Activated T-cell treated with anti-CD3 and anti-CD28 coated beads, Interleukin-2, amount 50 U/mL, for 1 hour (primary cell): ENCODE data around the gene ZNF714.
A peak's percentile ranks its signal among the peaks of the same experiment; 100 is the strongest.

ENCODE experiments used
- DNase-seq: peaks from one replicate; pipeline ENCODE4 v3.0.0-alpha.2; 2020

The ZNF714 gene

DNA sequence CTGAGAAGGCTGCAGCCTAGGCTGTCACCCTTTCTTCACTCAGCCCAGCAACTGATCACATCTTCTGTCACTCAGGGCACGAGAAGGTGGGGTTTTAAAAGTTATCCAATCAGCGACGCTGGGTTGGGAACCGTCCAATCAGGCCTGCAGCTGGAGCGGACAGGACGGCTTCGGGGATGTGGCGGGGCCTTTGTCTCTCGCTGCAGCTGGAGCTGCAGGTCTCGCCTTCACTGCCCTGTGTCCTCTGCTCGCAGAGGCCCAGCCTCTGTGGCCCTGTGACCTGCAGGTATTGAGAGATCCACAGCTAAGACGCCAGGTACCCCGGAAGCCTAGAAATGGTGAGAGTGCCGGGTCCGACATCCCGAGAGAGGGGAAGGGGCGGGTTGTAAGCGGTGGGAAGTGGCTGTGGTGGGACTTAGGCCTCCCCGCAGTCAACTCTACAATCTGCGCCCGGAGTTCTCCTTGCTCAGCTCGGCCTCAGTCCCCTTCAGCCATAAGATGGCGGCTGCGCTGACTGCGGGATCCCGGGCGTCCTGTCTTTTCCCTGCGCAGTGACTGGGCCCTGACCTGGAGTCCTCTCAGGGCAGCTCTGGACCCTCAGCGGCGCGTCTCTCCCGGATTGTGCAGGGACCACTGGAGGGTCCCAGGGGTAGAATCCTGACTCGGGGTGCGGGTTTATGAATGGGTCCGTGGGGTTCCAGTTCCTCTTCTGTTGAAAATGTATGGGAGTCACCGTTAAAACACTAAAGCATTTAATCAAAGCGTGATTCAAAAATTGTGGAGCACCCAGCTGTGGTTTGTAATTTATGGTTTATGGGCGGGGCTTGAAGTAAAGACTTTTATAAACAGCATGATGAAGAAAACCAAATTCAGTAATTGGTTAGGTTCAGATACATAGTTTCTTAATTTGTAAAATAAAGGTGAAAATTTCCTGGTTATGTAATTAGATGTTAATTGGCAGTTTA, at the start of gene ZNF714:
Gene ZNF714 (plus strand): TSS at position 193 of the 965 bp plus-strand sequence. CDS start 16,066 bp downstream, outside the sequence.
- peak; percentile 72 for DNase-seq

DNA sequence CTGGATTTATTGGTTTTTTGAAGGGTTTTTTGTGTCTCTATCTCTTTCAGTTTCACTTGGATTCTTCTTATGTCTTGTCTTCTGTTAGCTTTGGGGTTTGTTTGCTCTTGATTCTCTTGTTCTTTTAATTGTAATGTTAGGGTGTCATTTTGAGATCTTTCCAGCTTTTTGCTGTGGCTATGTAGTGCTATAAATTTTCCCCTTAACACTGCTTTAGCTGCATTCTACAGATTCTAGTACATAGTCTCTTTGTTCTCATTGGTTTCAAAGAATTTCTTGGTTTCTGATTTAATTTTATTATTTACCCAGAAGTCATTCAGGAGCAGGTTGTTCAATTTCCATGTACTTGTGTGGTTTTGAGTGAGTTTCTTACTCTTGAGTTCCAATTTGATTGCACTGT, 37.0 kb upstream of the ZNF714 start:
- no peak for DNase-seq

DNA sequence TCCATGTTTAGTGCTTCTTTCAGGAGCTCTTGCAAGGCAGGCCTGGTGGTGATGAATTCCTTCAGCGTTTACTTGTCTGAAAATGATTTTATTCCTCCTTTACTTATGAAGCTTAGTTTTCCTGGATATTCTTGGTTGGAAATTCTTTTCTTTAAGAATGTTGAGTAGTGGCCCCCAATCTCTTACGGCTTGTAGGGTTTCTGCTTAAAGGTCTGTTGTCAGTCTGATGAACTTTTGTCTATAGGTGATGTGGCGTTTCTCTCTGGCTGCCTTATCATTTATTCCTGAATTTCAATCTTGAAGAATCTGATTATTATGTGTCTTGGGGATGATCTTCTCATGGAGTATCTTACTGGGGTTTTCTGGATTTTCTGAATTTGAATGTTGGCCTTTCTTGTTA, 35.5 kb upstream of the ZNF714 start:
- DNase-seq, result no peak

DNA sequence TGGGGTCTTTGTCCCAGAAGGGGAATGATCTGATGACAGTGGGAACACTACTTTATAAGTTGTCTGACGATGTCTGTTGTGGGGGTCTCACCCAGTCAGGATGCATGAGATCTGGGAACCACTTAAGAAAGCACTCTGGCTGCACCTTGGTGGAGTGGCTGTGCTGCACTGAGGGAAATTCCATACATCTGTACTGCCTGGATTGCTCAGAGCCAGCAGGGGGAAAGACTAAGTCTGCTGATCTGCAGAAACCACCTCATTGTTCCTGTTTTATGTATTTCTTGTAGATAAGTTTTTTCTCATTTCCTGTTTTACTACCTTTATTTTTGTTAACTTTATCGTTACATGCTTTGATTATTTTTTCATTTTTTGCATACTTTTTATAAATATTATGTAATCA, 34.3 kb upstream of the ZNF714 start:
- no peak for DNase-seq

DNA sequence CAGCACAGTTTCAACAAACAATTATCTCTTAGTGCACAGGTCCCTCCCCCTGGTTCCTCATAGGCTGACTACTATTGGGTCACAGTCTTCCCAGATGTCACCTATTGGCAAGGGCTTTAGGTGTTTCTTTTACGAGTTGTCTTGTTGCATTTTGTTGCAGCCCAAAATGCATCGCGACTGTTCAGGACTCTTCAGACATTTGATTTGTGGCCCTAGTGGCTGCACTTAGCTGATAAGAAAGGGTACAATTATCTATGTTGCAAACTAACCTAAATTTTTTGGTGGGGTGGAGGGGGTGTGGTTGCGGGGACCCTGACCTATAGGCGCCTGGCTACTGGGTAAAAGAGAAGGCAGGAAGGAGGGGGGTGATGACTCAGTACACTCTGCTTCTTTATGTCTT, 29.1 kb upstream of the ZNF714 start:
- no peak for DNase-seq

DNA sequence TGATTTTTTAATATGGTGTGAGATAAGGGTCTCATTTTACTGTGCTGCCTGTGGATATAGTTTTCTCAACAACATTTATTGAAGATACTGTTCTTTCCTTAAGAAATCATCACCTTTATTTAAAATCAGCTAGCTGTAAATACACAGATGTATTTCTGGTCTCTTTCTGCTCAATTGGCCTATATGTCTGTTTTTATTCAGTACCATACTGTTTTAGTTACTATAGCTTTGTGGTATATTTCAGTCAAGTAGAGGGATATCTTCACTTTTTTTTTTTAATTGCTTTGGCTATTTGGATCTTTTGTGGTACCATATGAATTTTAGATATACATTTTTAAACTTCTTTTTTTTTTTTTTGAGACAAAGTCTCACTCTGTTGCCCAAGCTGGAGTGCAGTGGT, 16.7 kb upstream of the ZNF714 start:
- no peak for DNase-seq

DNA sequence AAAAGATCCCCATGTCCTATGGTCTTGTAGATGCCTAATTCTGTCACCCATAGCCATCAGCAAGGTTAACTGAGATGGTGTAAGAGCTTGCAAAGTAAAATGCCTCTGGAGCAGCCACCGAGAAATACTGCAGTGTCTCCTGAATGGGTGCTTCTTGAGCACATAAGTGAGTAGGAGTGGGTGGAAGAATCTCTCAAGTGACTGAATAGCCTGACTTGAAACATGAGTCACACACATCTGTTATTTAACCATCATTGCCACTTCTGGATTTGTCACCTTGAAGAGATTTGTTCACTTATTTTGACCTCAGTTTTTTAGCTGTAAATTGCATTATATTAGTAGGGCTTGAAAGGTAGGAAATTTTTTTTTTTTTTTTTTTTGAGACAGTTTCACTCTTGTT, 2.3 kb downstream of the ZNF714 start:
- DNase-seq, result no peak

DNA sequence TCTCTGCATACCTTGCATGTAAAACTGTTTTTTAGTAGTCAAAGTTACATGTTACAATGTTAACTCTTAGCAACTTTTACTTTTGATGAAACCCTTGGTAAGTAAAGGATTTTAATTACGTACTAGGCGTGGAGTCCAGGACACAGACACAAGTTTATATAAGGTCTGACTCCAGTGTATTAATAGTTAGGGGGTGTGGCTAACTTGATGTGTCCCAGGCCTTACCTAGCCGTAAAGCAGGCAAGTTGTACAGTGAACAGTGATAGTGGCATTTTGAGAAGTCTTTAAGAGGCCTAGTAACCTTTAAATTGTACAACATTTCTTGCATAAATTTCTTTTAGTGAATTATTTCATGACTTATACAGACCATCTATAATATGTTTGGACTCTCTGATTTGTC, 5.9 kb downstream of the ZNF714 start:
- no peak for DNase-seq

DNA sequence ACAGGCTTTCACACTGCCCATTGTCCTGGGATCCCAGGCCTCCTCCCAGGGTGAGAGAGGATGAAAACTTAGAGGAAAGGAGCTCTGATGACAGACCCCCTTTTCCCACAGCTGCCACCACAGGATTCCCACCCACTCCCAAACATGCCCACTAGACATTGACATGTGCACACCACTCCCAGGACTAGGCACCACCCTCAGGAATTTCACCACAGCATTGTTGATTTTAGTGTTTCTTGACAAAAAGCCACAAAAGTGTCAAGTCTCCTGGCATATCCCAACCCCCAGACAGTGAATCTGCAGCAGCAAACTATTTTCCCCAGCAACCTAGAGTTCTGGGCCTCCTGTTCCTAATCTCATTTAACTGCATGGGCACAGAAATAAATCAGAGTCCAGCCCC, 10.1 kb downstream of the ZNF714 start:
- DNase-seq, result no peak

DNA sequence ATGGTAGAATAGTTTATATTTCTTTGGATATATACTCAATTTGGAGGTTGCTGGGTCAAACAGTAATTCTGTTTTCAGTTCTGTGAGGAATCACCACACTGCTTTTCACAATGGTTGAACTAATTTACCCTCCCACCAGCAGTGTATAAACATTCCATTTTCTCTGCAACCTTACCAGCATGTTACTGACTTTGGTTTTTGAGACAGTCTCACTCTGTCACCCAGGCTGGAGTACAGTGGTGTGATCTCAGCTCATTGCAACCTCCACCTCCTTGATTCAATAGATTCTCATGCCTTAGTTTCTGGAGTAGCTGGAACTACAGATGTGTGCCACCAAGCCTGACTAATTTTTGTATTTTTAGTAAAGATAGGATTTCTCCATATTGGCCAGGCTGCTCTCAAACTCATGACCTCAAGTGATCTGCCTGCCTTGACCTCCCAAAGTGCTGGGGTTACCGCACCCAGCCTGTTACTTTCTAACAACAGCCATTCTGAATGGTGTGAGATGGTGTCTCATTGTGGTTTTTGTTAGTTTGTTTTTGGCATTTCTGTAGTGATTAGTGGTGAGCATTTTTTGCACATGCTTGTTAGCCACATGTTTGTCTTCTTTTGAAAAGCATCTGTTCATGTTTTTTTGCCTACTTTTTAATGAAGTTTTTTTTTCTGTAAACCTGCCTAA, 12.5 kb downstream of the ZNF714 start:
- DNase-seq, result no peak

DNA sequence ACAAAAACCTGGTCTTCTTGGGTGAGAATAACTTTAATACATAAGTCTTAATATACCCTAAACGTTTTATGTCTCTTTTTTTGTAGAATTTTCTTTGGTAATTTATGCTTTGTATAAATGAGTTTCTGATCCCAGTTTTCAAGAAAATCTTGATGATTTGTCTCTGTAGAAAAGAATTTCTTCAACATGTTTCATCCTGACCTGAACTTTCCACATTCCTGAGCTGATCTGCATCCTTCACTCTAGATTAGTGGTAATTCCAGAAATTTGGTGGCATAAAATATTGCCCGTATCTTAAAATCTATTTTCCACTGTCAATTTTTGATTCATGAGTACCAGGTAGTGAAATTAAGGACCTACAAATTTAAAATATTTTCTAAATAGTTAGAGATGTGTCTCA, 16.3 kb downstream of the ZNF714 start:
- DNase-seq, result no peak

DNA sequence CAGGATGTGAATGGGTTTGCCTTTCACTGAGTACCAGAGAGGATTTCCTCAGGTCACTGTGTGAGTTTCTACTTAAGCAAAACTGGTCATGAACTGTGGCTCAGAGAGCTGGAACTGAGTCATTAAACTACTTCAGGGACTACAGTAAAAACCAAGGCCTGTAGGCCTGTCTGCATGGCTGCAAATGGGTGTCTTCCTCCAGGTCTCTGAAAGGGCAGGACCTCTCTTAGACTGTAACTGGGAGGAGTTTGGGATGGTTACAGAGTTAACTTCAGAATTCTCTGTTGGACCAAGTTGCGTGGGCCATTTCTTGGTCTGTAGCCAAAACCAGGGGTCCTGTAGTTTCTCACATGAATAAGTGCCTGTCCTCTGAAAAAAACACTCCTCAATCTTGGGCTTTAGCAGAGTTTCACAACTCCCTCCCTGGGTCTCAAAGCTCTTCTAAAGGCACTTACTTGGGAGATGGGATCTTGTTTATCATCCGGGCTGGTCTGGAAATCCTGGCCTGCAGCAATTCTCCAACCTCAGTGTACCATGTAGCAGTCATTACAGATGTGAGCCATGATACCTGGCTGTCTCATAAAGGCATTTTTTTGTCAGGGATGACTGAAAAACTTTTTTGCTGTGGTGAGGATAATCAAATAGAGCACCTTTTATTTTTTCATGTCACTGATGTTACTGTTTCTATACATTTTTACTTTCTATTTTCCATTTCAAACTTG, 19.7 kb downstream of the ZNF714 start:
- no peak for DNase-seq

DNA sequence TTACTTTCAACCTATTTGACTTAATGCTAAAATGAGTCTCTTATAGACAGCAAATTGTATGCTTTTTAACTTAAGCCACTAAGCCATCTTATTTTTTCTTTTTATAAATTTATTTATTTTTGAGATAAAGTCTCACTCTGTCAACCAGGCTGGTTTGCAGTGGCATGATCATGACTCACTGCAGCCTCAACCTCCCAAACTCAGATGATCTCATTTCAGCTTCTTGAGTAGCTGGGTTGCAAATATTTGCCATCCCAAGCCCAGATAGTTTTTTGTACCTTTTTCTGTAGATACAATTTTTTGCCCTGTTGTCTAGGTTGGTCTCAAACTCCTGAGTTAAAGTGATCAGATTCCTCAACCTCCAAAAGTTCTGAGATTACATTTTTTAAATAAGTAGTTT, 27.1 kb downstream of the ZNF714 start:
- DNase-seq, result no peak

DNA sequence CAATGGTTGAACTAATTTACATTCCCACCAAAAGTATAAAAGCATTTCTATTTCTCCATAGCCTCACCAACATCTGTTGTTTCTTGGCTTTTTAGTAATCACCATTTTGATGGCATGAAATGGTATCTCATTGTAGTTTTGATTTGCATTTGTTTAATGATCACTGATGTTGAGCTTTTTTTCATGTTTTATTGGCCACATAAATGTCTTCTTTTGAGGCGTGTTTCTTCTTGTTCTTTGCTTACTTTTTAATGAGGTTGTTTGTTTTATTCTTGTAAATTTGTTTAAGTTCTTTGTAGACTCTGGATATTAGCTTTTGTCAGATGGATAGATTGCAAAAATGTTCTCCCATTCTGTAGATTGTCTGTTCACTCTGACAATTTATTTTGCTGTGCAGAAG, 28.2 kb downstream of the ZNF714 start:
- DNase-seq, result no peak

DNA sequence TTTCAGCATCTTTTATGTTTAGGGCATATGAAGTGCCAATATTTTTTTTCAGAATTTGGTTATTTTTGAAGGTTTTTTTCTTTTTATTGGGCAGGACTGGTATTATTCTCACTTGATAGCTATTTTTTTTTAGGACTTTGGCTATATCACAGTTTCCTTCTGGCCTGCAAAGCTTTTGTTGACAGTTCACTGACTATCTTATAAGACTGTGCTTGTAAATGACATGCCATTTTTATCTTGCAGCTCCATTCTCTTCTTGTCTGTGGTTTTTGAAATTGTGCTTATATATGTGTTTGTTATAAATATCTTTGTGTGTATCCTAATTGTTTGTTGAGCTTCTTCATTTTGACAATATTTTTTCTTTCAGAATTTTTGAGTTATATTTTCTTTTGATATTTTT, 33.4 kb downstream of the ZNF714 start:
- DNase-seq, result no peak

DNA sequence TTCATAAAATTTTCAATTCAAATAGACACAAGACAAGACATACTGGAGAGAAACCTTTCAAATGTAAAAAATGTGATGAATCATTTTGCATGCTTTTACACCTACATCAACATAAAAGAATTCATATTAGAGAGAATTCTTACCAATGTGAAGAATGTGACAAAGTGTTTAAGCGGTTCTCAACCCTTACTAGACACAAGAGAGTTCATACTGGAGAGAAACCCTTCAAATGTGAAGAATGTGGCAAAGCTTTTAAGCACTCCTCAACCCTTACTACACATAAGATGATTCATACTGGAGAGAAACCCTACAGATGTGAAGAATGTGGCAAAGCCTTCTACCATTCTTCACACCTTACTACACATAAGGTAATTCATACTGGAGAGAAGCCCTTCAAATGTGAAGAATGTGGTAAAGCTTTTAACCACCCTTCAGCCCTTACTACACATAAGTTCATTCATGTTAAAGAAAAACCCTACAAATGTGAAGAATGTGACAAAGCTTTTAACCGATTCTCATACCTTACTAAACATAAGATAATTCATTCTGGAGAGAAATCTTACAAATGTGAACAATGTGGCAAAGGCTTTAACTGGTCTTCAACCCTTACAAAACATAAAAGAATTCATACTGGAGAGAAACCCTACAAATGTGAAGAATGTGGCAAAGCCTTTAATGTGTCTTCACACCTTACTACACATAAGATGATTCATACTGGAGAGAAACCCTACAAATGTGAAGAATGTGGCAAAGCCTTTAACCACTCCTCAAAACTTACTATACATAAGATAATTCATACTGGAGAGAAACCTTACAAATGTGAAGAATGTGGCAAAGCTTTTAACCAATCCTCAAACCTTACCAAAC, 35.3 kb downstream of the ZNF714 start:
- DNase-seq, result no peak

DNA sequence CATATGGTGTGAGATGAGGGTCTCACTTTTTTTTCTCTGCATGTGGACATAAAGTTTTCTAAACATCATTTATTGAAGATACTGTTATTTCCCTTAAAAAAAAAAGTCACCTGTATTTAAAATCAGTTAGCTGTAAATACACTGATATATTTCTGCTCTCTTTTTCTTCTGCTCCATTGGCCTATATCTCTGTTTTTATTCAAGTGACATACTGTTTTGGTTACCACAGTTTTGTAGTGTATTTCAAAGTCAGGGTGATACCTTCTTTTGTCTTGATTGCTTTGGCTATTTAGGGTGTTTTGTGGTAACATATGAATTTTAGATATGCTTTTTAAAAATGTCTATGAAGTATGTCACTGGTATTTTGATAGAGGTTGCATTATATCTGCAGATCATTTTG, 44.1 kb downstream of the ZNF714 start:
- DNase-seq, result no peak

DNA sequence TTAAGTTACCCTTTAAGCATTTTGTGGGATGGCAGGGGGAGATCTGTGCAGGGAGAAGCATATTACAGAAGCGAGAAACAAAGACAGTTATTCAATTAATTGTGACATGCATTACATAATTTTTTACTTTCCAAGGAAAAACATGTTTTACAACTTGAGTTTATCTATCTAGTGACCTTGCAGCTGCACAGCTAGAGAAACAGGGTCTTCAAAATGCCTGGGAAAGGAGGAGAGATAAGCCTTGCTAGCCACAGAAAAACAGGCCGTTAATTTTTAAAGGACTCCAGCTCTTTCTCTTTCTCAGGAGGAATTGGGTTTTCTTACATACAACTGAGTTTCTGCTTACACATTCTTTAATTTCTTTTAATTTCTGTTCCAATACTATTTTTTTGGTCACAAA, 45.0 kb downstream of the ZNF714 start:
- DNase-seq, result no peak

DNA sequence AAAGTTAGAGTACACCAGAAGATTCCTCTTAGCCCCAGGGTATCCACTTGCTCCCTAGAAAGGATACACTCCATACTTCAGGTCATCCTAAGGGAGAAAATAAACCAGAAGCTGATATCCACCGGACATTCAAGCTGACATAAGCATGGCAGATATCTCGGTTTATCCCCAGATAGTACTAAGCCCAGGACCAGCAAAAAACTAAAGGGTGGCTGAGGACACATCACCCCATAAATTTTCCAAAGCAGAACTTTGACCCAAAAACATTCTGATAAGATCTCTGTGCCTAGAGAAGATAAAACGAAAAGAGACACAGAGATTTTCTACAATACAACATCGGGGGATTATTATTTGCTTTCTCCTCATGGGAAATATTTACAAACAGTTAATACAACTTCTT, 45.9 kb downstream of the ZNF714 start:
- no peak for DNase-seq

DNA sequence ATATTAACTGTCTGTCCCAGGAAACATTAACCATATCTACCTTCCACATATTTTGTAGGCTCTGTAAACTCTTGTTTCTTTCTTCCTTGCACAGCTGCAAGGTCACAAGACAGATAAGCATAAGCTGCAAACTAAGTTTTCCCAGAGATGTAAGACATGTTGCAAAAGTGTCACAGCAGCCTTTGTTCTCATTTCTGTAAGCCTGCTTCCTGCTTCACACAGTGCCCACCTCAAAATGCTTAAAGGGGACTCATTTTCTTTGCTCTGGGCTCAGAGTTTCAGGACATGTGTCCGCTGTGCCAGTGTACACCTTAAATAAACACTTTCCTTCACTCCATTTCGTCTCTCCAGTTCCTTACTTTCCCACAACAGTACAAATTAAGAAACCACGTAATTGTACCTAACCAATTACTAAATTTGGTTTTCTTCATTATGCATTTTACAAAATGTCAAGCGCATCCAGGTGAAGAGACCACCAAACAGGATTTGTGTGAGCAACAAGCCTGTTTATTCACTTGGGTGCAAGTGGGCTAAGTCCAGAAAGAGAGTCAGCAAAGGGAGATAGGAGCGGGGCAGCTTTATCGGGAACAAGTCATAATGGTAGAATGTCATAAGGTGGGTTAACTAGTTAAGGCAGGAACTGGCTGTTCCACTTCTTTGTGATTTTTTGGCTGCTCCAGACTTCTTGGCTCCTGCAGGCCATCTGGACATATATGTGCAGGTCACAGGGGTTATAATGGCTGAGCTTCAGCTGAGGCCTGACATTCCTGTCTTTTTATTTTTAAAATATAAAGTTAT, 47.1 kb downstream of the ZNF714 start:
- DNase-seq, result no peak

DNA sequence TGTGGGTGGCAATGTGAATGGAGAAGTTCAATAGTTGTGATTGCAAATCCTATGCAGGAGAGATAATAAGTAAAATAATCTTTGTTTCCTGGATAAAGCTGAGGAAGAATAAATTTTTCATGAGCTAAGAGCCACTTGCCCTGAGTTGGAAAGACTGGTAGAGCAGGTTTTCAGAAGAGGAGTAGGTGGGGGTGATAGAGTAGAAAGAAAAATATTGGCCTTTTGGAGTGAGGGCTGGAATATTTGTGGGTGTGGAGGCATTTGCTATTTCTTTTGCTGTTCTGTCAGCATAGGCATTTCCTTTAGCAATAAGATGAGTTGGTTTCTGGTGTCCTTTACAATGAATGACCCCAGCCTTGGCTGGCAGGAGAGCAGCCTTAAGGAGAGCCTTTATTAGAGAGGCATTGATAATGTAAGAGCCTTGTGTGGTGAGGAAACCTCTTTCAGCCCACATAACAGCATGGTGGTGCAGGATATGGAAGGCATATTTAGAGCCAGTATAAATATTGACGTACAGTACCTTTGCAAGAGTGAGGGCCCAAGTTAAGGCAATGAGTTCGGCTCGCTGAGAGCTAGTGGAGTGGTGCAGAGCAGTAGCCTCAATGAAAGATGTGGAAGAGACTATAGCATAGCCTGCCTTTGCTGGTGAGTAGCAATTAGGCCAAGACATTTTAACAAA, 48.2 kb downstream of the ZNF714 start:
- no peak for DNase-seq
